NCI-H1436 treated with DMSO at 0.1 percent for 48 hours (cell line): ENCODE data around the gene KRTAP5-4.
"Not testable (repeated sequence)": the region's sequence is repeated elsewhere in the genome, so short reads cannot be mapped to it uniquely, and the experiment has no call there.

Source experiments
- DNase-seq: peaks from one replicate; lab custom pipeline; 2025; lab: John Stamatoyannopoulos, UW

Gene KRTAP5-4

GRCh38 chr11:1622086-1622485, at the start of gene KRTAP5-4:
Gene KRTAP5-4 (minus strand): TSS chr11:1622138. CDS start chr11:1622093, 45 bp downstream.
- DNase-seq = no peak

- DNase-seq = no peak
Observed at GRCh38 chr11:1671658-1672057, 49.7 kb upstream of the KRTAP5-4 start.

- no peak for DNase-seq
Observed at GRCh38 chr11:1670905-1671371, 49.0 kb upstream of the KRTAP5-4 start.

- not testable (repeated sequence) for DNase-seq
Observed at GRCh38 chr11:1670457-1670856, 48.5 kb upstream of the KRTAP5-4 start.

- no peak for DNase-seq
Observed at GRCh38 chr11:1669546-1670218, 47.7 kb upstream of the KRTAP5-4 start.

GRCh38 chr11:1668911-1669473, 47.1 kb upstream of the KRTAP5-4 start:
- no peak for DNase-seq

GRCh38 chr11:1667906-1668305, 46.0 kb upstream of the KRTAP5-4 start:
- no peak for DNase-seq

GRCh38 chr11:1667121-1667850, 45.3 kb upstream of the KRTAP5-4 start:
- DNase-seq = no peak

- DNase-seq = no peak
Observed at GRCh38 chr11:1665313-1665712, 43.4 kb upstream of the KRTAP5-4 start.

- DNase-seq = not testable (repeated sequence)
Observed at GRCh38 chr11:1662699-1663283, 40.9 kb upstream of the KRTAP5-4 start.

GRCh38 chr11:1661454-1662269, 39.7 kb upstream of the KRTAP5-4 start:
- not testable (repeated sequence) for DNase-seq

- DNase-seq = no peak
Observed at GRCh38 chr11:1660111-1660867, 38.4 kb upstream of the KRTAP5-4 start.

- no peak for DNase-seq
Observed at GRCh38 chr11:1659506-1659905, 37.6 kb upstream of the KRTAP5-4 start.

GRCh38 chr11:1656670-1657069, 34.7 kb upstream of the KRTAP5-4 start:
- no peak for DNase-seq

GRCh38 chr11:1656061-1656441, 34.1 kb upstream of the KRTAP5-4 start:
- DNase-seq = no peak

GRCh38 chr11:1655168-1656060, 33.5 kb upstream of the KRTAP5-4 start:
- no peak for DNase-seq

GRCh38 chr11:1654388-1655167, 32.6 kb upstream of the KRTAP5-4 start:
- no peak for DNase-seq

- no peak for DNase-seq
Observed at GRCh38 chr11:1653541-1654387, 31.8 kb upstream of the KRTAP5-4 start.
